HG03460 (cell line): ENCODE measurements around the gene SHC3.
"Not testable (repeated sequence)": the region's sequence is repeated elsewhere in the genome, so short reads cannot be mapped to it uniquely, and the experiment has no call there.

Experiments used
- ATAC-seq: cut with Tn5 transposase; IDR thresholded peaks from one replicate; pipeline ENCODE4 v1.9.1; 2021; ENCODE audit not compliant: unreplicated experiment

Gene SHC3, protein sequence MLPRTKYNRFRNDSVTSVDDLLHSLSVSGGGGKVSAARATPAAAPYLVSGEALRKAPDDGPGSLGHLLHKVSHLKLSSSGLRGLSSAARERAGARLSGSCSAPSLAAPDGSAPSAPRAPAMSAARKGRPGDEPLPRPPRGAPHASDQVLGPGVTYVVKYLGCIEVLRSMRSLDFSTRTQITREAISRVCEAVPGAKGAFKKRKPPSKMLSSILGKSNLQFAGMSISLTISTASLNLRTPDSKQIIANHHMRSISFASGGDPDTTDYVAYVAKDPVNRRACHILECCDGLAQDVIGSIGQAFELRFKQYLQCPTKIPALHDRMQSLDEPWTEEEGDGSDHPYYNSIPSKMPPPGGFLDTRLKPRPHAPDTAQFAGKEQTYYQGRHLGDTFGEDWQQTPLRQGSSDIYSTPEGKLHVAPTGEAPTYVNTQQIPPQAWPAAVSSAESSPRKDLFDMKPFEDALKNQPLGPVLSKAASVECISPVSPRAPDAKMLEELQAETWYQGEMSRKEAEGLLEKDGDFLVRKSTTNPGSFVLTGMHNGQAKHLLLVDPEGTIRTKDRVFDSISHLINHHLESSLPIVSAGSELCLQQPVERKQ

DNA sequence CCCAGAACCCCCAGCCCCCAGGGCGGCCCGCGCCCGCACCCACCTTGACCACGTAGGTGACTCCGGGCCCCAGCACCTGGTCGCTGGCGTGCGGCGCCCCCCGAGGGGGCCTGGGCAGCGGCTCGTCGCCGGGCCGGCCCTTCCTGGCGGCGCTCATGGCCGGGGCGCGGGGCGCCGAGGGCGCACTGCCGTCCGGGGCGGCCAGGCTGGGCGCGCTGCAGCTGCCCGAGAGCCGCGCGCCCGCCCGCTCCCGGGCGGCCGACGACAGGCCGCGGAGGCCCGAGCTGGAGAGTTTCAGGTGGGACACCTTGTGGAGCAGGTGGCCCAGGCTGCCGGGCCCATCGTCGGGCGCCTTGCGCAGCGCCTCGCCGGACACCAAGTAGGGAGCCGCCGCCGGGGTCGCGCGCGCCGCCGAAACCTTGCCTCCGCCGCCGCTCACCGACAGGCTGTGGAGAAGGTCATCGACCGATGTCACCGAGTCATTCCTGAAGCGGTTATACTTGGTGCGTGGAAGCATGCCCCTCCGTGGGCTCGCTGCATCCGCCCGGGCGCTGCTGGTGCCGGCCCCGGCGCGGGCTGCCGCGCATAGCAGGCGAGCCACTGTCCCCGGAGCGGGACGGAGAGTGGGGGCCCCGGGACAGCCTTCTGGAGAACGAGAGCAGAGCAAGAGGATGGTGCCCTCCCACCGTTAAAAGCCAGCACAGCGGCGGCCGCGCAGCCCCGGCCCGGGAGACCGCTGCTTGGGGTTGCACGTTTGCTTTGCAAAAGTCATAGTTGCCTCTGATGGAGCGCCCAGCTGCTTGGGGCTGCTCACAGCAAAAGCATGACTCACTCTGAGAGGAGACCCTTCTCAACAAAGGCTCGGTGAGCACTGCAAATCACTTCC, at the start of gene SHC3:
TSS of gene SHC3 (minus strand) at position 875 of the 886 bp plus-strand sequence. CDS start at position 517, 358 bp downstream.
- ATAC-seq: no peak

DNA sequence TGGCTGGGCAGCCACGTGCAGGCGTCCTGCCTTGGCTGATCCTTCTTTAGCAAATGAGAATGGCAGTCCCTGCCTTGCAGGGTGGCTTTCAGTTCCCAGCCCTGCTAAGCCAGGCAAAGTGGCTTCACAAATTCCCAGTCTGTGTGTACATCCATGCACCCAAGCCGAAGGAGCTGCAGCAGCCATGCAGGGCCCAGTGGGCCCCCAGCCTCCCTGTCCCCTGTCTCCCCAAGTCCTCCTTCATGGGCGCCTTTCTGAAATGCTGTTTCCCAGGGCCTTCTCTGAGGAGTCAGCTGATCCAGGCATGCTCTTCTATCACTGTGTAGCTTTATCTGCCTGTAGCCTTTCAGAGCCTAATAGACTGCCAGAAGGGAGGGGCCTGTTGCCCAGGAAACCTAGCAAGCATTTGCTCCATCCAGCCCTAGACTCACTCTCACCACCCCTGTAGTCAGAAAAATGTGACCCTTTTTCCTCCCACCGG, 47.4 kb upstream of the SHC3 start:
- no peak for ATAC-seq

DNA sequence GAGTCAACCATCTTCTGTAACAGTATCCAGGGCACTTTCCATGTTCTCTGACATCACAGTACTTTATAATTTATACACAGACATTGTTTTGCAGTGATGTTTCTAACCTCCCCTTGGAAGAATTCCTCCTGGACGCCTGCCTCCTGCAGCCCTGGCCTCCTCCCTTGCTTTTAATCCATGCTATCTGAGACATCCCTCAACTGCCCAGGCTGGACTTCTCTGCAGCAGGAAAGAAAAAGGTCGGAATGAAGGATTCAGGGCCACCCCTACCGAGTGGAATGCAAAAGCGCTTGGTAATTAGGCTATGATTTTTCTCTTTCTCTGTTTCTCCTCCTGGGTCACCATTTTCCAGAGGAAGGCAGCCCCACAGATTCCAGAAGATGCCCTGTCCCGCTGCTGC, 47.0 kb upstream of the SHC3 start:
- ATAC-seq: no peak

DNA sequence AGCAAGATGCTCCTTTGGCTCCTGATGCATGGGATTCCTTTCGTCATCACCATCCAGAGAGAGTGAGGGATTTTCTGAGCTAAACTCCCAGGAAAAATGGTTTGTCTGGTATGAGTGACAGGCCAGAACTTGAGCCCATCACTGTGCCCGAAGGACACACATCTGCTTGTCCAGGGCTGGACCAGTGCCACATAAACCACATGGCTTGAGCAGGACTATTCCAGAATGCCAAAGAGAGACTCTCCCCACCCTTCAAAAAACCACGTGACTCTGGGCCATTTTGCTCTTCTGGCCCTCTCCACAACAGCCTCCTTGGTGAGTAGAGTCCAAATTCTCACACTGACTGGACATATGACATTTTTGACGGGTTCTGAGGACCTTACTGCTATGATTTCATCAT, 46.4 kb upstream of the SHC3 start:
- no peak for ATAC-seq

DNA sequence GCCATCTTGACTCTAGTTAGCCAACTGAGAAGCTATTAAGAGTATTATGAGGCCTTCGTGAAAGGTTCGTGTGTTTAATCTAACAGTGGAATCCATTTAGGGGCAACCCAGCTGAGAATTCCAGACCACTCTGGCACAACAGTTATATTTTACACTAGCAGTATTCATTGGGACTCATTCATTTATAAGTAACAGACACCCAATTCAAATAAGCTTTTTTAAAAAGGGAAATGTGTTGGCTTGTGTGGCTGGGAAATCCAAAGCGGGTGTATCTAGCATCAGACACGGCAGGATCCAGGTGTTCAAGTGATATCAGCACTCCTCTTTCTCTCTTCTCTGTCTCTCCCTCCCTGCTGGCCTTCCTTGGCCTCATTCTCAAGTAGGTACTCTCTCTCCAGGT, 46.0 kb upstream of the SHC3 start:
- no peak for ATAC-seq

DNA sequence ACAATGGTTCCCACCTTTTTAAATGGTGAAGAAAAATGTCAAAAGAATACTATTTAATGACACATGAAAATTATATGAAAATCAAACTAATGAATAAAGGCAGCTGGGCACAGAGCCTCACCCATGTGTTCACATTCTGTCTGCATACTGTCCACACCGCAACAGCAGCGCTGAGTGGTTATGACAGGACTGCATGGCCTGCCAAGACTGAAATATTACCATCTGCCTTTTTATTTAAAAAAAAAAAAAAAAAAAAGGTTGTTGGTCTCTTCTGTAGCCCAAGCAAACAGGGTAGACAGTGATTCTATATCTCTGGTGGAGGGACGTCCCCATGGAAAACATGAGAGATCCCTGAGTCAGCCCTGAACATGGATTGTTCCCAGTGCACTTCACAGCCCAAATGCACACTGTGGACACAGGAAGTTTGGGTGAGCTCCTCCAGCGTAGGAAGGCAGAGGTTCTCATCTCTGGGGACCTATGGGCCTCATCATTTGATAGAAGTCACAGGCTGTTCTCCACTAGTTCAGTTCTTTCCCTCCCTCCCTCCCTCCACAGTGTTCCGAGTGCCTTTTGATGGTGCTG, 44.9 kb upstream of the SHC3 start:
- no peak for ATAC-seq

DNA sequence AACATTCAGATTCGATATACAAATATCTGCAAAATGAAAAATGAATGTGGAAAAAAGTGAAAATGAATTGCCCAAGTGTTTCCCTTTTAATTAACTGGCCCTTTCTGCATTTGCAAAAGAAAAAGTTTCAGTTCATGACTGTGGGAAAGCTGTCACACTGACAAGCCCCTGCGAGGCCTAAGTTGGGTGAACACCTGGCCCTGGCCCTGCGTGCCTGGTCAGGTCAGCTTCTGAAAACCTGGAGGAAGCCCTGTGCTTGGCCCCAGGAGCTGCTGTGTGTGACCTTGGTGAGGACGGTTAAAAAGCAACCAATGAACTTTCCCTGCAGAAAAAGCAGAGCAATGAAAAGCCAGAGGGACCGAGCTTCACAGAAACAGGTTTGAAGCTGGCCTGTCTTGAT, 41.0 kb upstream of the SHC3 start:
- no peak for ATAC-seq

DNA sequence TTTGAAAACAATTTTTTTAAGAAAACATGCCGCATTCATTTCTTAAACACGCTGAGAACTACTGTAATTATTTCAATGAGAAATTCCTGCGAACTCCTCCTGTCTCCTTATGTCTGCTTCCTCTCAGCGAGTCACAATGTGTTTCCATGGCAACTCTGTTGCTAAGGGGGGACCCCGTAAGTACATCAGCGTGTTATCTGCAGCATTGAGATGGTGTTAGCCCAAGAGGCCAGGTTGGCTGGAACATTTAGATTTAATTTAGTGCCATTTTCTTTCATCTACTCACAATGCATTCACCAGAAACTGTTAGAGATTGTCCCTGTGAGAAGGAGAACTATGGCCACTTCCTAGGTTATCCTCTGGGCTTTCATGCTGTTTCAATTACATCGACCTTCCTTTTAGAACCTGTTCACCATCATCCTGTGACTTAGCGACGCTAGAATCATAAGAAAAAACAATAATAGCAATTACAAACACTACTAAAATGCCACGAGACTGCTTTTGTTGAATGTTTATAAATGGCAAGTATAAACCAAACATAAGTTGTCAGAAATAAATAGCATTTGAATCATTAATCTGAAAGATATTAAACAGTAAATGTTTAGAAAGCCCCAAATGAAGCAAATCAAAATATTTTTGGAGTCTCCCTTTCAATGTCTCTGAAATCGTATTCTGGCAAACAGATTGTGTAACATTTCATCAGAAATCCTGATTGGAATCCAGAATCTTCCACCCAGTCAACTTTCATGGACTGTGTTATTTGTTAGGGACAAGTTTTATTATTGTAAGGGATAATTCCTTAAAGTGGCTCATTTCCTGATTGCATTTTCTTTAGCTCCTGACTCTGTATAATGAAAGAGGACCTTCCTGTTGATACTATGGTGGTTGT, 39.7 kb upstream of the SHC3 start:
- no peak for ATAC-seq

DNA sequence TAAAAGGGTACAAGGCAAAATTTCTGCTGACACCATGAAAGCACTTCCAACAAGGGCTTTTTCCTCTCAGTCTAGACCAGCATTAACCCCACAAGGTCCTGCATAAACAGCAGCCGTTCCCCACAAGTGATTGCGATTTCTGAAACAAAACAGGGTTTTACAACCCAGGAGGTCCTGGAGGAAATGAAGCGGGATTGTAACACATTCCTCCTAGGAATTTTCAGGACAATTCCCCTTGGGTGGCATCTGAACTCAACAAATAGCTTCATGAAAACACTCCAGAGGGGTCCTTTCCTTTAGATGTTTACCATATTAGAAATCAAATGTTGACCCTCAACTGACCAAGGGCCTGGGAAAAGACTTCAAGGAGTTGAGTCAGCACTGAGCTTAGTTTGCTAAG, 36.7 kb upstream of the SHC3 start:
- ATAC-seq: no peak

DNA sequence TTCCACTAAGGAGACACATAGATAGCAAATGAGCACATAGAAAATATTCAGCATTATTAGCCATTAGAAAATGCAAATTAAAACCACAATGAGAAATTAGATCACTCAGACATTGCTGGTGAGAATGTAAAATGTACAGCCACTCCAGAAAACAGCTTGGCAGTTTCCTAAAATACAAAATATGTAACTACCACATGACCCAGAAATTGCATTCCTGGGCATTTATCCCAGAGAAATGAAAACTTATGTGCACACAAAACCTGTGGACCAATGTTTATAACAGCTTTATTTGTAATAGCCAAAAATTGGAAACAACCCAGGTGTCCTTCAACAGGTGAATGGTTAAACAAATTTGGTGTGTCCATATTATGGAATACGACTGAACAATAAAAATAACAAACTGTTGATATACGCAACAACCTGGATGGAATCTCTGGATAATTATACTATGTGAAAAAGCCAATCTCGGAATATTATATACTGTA, 34.8 kb upstream of the SHC3 start:
- no peak for ATAC-seq

DNA sequence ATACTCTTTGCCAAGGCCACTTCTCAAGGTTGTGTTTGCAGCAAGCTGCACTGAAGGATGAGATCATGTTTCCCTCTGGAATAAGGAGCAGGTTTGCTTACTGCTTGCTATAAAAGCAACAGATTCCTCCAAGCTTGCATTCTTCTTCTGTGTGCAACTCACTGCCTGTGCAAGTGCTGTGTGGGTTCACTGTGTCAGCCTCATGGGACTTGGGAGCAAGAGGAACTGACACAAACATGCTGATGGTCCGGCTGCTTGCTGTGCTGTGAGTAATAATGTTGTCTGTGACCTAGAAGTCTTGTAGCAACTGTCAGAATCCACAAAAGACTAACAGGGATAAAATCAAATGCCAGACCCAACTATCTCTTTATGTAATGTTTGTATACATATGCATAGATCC, 33.6 kb upstream of the SHC3 start:
- no peak for ATAC-seq

DNA sequence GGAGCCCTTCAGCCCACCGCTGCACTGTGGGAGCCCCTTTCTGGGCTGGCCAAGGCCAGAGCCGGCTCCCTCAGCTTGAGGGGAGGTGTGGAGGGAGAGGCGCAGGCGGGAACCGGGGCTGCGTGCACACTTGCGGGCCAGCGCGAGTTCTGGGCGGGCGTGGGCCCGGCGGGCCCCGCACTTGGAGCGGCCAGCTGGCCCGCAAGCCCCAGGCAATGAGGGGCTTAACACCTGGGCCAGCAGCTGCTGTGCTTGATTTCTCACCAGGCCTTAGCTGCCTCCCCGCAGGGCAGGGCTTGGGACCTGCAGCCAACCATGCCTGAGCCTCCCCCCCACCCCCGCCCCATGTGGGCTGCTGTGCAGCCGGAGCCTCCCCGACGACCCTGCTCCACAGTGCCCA, 30.7 kb upstream of the SHC3 start:
- ATAC-seq: not testable (repeated sequence)

DNA sequence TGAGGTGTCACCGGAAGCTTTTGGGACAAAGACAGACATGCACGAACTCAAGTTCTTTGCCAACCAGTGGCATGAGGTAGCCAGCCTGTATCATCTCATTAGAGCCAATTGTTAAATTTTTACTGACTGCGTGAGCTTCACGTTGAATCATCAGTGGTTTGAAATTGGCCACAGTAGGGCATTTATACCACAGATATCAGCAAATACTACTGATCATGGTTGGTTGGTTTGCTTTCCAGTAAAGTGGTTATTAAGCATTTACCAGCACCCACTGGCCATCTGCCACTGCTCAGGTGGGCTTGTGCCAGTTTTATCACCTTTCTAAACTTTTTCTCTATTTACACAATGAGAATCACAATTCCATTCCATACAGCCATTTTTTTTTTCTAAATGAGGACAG, 28.4 kb upstream of the SHC3 start:
- no peak for ATAC-seq

DNA sequence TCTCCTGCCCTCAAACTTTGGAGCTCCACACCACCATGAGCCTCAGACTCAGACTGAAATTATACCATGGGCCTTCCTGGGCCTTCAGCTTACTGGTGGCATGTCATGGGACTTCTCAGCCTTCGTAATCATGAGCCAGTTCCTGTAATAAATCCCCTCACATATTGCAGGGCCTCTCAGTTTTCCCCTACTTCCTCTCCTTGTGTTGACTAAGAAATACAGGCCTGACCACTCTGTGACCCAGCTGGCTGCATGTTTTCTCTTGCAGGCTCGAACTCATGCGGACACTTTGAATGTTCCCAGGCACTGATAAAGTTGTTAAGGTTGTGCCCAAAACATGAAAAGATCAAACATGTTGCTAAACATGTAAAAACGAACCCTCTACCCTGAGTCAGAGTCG, 26.2 kb upstream of the SHC3 start:
- ATAC-seq: no peak

DNA sequence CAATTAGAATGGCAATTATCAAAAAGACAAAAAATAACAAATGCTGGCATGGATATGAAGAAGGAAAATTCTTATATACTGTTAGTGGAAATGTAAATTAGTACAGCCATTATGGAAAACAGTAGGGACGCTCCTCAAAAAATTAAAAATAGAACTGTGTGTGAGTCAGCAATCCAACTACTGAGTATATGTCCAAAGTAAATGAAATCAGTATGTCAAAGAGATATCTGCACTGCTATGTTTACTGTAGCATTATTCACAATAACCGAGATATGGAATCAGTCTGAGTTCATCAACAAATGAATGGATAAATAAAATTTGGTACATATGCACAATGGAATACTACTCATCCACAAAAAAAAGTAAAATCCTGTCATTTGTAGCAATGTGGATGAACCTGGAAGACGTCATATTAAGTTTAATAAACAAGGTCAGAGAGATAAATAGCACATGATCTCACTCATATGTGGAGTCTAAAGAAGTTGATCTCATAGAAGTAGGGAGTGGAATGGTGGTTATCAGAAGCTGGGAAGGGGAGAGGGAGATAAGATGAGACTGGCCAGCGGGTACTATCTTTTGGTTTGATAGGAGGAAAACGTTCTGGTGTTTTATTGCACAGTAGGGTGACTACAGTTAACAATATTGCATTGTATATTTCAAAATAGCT, 16.6 kb upstream of the SHC3 start:
- ATAC-seq: no peak

DNA sequence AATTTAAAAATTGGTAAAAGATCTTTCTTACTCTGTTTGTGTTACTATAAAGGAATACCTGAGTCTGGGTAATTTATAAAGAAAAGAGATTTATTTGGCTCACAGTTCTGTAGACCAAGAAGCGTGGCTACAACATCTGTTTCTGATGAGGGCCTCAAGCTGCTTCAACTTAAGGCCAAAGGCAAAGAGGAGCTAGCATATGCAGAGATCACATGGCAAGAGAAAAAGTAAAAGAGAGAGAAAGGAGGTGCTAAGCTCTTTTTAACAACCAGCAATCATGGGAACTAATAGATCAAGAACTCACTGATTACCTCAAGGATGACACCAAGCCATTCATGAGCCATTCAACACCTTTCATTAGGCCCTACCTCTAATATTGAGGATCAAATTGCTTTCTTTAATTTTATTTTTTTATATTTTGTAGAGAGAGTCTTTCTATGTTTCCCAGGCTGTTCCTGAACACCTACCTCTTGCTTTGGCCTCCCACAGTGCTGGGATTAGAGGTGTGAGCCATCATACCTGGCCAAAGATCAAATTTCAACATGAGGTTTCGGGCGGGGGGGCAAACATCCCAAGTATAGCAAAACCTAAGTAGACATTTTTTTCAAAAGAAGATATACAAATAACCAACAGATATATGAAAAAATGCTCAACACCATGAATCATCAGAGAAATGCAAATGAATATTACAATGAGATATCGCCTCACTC, 16.0 kb upstream of the SHC3 start:
- no peak for ATAC-seq

DNA sequence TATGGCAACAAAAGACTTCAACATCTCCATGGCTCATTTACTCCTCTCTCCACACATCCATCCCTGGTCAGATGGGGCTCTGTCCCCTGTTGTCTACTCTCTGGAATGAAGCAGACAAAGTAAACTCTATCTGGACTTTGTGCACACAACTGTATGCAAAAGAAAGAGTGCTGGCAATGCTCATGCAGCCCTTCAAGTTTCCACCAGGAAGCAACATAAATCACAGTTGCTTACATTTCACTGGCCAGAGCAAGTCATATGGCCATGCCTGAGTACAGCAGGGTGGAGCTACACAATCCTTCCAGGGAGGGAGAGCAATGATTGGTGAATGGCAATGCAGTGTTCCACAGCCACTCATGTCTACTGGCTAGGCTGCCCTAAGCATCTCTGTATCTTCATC, 12.4 kb upstream of the SHC3 start:
- ATAC-seq: no peak

DNA sequence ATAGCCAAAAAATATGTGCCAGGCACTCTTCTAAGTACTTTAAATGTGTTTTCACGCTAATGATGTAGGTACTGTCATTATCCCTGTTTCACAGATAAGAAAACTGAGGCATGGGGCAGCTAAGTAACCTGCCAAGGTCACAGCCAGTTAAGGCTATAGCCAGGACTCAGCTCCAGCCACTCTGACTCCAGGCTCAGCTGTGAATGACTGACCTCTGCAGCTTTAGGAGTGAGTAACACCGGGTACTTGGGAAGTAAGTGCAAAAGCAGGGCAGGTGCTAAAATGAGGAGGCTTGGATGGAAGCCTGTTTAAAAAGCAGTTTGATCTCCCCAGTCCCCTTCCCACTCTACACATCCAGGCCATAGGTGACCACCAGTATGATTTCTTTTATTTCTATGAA, 10.6 kb upstream of the SHC3 start:
- ATAC-seq: no peak

DNA sequence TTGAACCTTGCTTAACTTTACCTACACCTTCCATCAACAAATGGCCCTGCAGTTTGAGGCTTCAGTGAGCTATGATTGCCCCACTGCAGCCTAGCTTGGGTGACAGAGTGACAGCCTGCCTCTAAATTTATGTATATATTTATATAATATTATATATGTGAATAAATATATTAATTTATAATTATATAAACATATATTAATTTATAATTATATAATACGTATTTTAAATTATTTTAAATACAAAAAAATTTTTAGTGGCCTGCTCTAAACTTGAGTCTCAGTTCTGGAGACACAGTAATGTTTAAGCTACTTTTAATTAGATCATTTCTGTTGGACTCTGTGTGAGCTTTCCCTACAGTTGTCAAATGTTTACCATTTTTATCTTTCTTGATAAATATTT, 9.3 kb upstream of the SHC3 start:
- no peak for ATAC-seq
